Heart left ventricle (tissue), 16 donors: ENCODE results near the gene CBFA2T3. TPM values are rescaled to one million over a fixed set of nuclear protein-coding genes. Genes with fewer than 3 reads are reported as not detected.

Experiments used
- ATAC-seq, 4 donors: fragments of 200-7000 bp; cut with Tn5 transposase; one replicate each; pipeline ENCODE4 v1.9.1; 2020 to 2022; ENCODE audit warnings: moderate library complexity in 4 of 4, mild to moderate bottlenecking in 3 of 4, moderate number of reproducible peaks in 1 of 4
- DNase-seq, 5 donors: peaks; one replicate each; pipeline ENCODE4 v3.0.0-alpha.2; 2020
- H3K27ac ChIP-seq, 12 donors: fragments of 200-600 bp; sonication (generic) in 4 of 12; one replicate each; pipeline versions ENCODE4 v1.5.0 to v1.8.0; 2016 to 2022; ENCODE audit warnings: mild to moderate bottlenecking in 2 of 12
- H3K27me3 ChIP-seq, 9 donors: fragments of 200-600 bp; sonication (generic) in 2 of 9; one replicate each; pipeline versions ENCODE4 v1.5.1 to v1.8.0; 2016 to 2022; ENCODE audit warnings: mild to moderate bottlenecking in 3 of 9
- H3K36me3 ChIP-seq, 9 donors: fragments of 200-600 bp; sonication (generic) in 2 of 9; one replicate each; pipeline versions ENCODE4 v1.5.0 to v1.8.0; 2018 to 2022; ENCODE audit warnings: mild to moderate bottlenecking in 2 of 9
- H3K4me1 ChIP-seq, 12 donors: fragments of 200-600 bp; sonication (generic) in 4 of 12; one replicate each; pipeline versions ENCODE4 v1.5.0 to v1.8.0; 2016 to 2022; ENCODE audit warnings: mild to moderate bottlenecking in 3 of 12
- H3K4me3 ChIP-seq, 12 donors: fragments of 200-600 bp; sonication (generic) in 4 of 12; one replicate each; pipeline versions ENCODE4 v1.5.0 to v1.8.0; 2017 to 2022; ENCODE audit warnings: mild to moderate bottlenecking in 9 of 12, moderate library complexity in 4 of 12
- H3K9me3 ChIP-seq, 12 donors: fragments of 200-600 bp; sonication (generic) in 4 of 12; one replicate each; pipeline versions ENCODE4 v1.5.0 to v1.8.0; 2016 to 2022; ENCODE audit warnings: mild to moderate bottlenecking in 1 of 12
- POLR2A ChIP-seq, 2 donors: fragments of 450-650 bp; IDR thresholded peaks; one replicate each; pipeline ENCODE4 v1.6.1; 2017; ENCODE audit warnings: antibody characterized with exemption in 2 of 2, mild to moderate bottlenecking in 2 of 2, moderate library complexity in 2 of 2
- WGBS, 4 donors: extraction: QIAGEN DNeasy Blood & Tissue Kit in 2 of 4; methylation state at CpG; one replicate each; pipeline versions ENCODE4 v1.1.5 to v1.1.7; 2013 to 2018; 5-methylcytosine and 5-hydroxymethylcytosine counted together
- intact Hi-C, 10 donors: fragments of 100-400 bp; cut with DNase I; formaldehyde crosslinking; loops; one replicate each; pipeline versions ENCODE4 v1.11.1 to v1.14.2; 2022
- polyA plus RNA-seq, 2 donors: library from polyadenylated mRNA; stranded (reverse); fragments of 200-250 nt; gene quantifications; one replicate each; pipeline ENCODE4 v1.2.3, GENCODE V29; 2013
- total RNA-seq, 9 donors: library from RNA; depleted of rRNA in 2 of 9; stranded (reverse); fragments of >200 nt in 2 of 9; fragmentation: NEBNext Ultra II Directional in 3 of 9; extraction: Animal tissue kit (Norgen Biotek cat#: 25700) in 3 of 9; gene quantifications; one replicate each; pipeline versions ENCODE4 v1.1.0 to v1.2.4, GENCODE V29; 2016 to 2023
- TF ChIP-seq, protein P1 (sequence below), 12 donors: fragments of 200-600 bp; sonication (generic) in 4 of 12; IDR thresholded peaks; one replicate each; pipeline versions ENCODE4 v1.5.0 to v1.8.0; 2018 to 2022; ENCODE audit warnings: antibody characterized with exemption in 12 of 12, mild to moderate bottlenecking in 5 of 12
- donor health status: ischemic (EF 13 %, LVEDD 7.1; RV severe dilation, severe dysfunction).
- donor health status: healthy with polysubstance abuse.
- donor health status: DM: no; HTN: yes; CAD: no.
- donor health status: DM: no; HTN: no; CAD: no.
- donor health status: ischemic (EF 25% LVEDD 6.9; RV normal size, moderate dysfunction).
- donor health status: ischemic (EF 25% LVEDD 5.7; RV mildly dilated, moderate dysfunction).
- donor health status: healthy.
- donor health status: DM: yes; HTN: yes; CAD: no.
- donor health status: ischemic (EF 35%, LVEDD 5.7; RV mildly dilated, moderate dysfunction).
- donor health status: nonischemic (EF 11% LVEDD 7.7; RV severe dilation, severe dysfunction).
- donor health status: DM: yes; HTN: yes; CAD: no.
- donor health status: PGD.
- donor health status: ischemic (EF 29% LVEDD 5.4; RV normal size, mild dysfunction).
- donor health status: nonischemic (EF 23%, LVEDD 6.1; RV moderate dilation, normal function).

CBFA2T3 gene
- total and polyA plus RNA-seq, 11 donors, result 5.0 to 12.0 (median 5.8) TPM

GRCh38 chr16:88859381-88860091, 117.5 kb downstream of the CBFA2T3 start:
- no peak for TF ChIP-seq POLR2A (IDR thresholded peaks at IDR 0.05)
- TF ChIP-seq, protein P1, sequence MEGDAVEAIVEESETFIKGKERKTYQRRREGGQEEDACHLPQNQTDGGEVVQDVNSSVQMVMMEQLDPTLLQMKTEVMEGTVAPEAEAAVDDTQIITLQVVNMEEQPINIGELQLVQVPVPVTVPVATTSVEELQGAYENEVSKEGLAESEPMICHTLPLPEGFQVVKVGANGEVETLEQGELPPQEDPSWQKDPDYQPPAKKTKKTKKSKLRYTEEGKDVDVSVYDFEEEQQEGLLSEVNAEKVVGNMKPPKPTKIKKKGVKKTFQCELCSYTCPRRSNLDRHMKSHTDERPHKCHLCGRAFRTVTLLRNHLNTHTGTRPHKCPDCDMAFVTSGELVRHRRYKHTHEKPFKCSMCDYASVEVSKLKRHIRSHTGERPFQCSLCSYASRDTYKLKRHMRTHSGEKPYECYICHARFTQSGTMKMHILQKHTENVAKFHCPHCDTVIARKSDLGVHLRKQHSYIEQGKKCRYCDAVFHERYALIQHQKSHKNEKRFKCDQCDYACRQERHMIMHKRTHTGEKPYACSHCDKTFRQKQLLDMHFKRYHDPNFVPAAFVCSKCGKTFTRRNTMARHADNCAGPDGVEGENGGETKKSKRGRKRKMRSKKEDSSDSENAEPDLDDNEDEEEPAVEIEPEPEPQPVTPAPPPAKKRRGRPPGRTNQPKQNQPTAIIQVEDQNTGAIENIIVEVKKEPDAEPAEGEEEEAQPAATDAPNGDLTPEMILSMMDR (IDR thresholded peaks at IDR 0.05), result no peak
- no peak for ATAC-seq
- Histone ChIP-seq H3K9me3 (no peaks in the 10 kb centered on the region), H3K36me3 (peaks cover 0 to 49% (median 39%) of the 10 kb centered on the region in 9 donors), H3K27ac (no peak overlapping the region), H3K4me1 (peaks cover 0 to 34% (median 21%) of the 10 kb centered on the region in 12 donors), H3K4me3 (no peak overlapping the region), H3K27me3 (no peaks in the 10 kb centered on the region)
- DNase-seq, result no peak
- intact Hi-C loops, result loop anchor here in 5 of 10 donors (5.0 to 10.0 kb wide), 5 partner anchors 45 to 358 kb away; partner anchors contain the start of genes APRT (in 3 of the 5) and ZNF778 (in 2 of the 5)
- 87 to 95% (median 93%) methylated on average over 20 of the region's 20 CpGs for WGBS, 4 donors

DNA sequence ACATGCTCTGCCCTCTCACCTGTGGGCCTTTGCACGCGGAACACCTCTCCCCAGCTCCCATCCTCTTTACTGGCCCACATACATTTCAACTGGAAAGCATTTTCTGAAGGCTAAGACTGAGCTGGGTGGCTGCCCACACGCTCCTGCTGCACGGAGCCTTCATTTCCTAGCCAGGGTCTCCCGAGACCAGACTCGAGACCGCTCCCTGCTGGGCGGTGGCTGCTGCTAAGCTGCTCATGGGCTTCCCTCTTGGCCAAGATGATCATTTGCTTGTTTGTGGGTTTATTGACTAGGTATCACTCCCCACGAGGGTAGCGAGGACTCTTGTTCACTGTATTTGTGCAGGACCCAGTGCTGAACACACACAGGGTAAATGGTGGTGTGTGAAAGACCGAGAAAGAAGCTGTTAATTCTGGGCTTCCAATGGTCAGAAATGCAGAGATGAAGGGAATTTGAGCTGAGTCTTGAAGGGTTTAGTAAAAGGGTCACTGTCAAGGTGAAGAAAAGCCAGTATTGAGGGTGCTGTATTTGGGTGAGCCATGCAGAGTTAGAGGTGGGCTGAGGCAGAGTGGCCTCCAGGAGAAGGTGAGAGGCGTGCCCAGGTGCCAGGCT, 119.2 kb downstream of the CBFA2T3 start:
- DNase-seq, result peak; percentile 67 to 88 (median 75)
- no peaks in the 10 kb centered on the region for H3K9me3 ChIP-seq
- intact Hi-C loops, result loop anchor here in 4 of 10 donors (1.0 to 10.0 kb wide), 7 partner anchors 28 to 359 kb away; partner anchors contain the start of genes ZNF778 (in 2 of the 4) and APRT (in 1 of the 4)

GRCh38 chr16:88856828-88857727, 119.9 kb downstream of the CBFA2T3 start, which contains the start of the genes GALNS and TRAPPC2L:
TSS of gene GALNS (minus strand) at chr16:88856947. CDS start at chr16:88856877, 70 bp downstream.
TSS of gene TRAPPC2L (plus strand) at chr16:88857127. CDS start at chr16:88857151, 24 bp downstream.
- Histone ChIP-seq H3K36me3 (peaks cover 0 to 37% (median 32%) of the 10 kb centered on the region in 9 donors), H3K27me3 (no peaks in the 10 kb centered on the region), H3K9me3 (no peaks in the 10 kb centered on the region), H3K4me3 (peak within 1 kb of the TSS; percentile 63 to 98 (median 90)), H3K4me1 (peaks cover 0 to 52% (median 21%) of the 10 kb centered on the region in 12 donors), H3K27ac (peak within 1 kb of the TSS in 11 of 12 donors; percentile 53 to 86 (median 81))
- WGBS, 4 donors, result 0 to 1% (median 0%) methylated on average over 46 to 87 of the region's 87 CpGs
- peak; percentile 93 to 98 (median 98) for ATAC-seq
- TF ChIP-seq POLR2A (IDR thresholded peaks at IDR 0.05), result peak in 1 of 2 donors; percentile 88
- TF ChIP-seq, protein P1 (IDR thresholded peaks at IDR 0.05), result no peak
- peak; percentile 98 to 100 (median 99) for DNase-seq
- intact Hi-C loops, result loop anchor here in 4 of 10 donors (1.0 to 10.0 kb wide), 7 partner anchors 29 to 360 kb away; partner anchors contain the start of genes ZNF778 (in 2 of the 4) and APRT (in 1 of the 4)

More for the DNA sequence above, 119.2 kb downstream of the CBFA2T3 start:
- peak; percentile 46 to 73 (median 62) for ATAC-seq
- peak overlapping the region; percentile 63 to 98 (median 90) for H3K4me3 ChIP-seq
- peaks cover 0 to 51% (median 21%) of the 10 kb centered on the region in 12 donors for H3K4me1 ChIP-seq
- 16 to 19% (median 17%) methylated on average over 9 to 12 of the region's 12 CpGs for WGBS, 4 donors
- TF ChIP-seq, protein P1 (IDR thresholded peaks at IDR 0.05), result peak; percentile 40 to 75 (median 59)
- TF ChIP-seq POLR2A (IDR thresholded peaks at IDR 0.05), result no peak
- peaks cover 0 to 44% (median 39%) of the 10 kb centered on the region in 9 donors for H3K36me3 ChIP-seq
- no peaks in the 10 kb centered on the region for H3K27me3 ChIP-seq
- H3K27ac ChIP-seq, result peak overlapping the region in 9 of 12 donors; percentile 75 to 86 (median 81)
